GM19099 (cell line): ENCODE measurements around the gene DZANK1.

Experiments
- POLR2A ChIP-seq: IDR thresholded peaks from 3 replicates; pipeline ENCODE4 v1.6.1; 2011; ENCODE audit warnings: low read depth; ENCODE audit not compliant: insufficient read length; ENCODE audit errors: extremely low read depth

The DZANK1 gene

GRCh38 chr20:18466894-18467730 is at the start of gene DZANK1, which contains the start of gene POLR3F:
Gene DZANK1, minus strand, starts transcription at chr20:18467030. Its CDS starts 1,672 bp downstream, at chr20:18465358.
Gene POLR3F, plus strand, starts transcription at chr20:18467390. Its CDS starts 117 bp downstream, at chr20:18467507.
- TF ChIP-seq POLR2A = peak; percentile 80

DNA sequence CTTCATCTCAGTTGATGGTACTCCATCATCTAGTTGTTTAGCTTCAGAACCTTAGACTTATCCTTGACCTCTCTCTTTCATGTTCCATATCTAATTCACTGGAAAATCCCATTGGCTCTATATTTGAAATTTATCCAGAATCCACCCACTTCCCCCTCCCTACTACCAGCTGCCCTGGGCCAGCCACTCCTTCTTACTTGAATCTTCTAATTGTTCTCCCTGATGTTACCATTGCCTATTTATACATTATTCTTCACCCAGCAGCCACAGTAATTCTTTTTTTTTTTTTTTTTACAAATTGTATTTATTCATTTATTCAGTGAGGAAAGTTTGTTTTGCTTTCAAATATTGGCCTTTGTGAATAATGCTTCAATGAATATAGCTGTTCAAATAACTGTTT is 49.1 kb upstream of the DZANK1 start:
- no peak for TF ChIP-seq POLR2A

GRCh38 chr20:18514127-18514526 is 47.3 kb upstream of the DZANK1 start:
- TF ChIP-seq POLR2A = no peak

DNA sequence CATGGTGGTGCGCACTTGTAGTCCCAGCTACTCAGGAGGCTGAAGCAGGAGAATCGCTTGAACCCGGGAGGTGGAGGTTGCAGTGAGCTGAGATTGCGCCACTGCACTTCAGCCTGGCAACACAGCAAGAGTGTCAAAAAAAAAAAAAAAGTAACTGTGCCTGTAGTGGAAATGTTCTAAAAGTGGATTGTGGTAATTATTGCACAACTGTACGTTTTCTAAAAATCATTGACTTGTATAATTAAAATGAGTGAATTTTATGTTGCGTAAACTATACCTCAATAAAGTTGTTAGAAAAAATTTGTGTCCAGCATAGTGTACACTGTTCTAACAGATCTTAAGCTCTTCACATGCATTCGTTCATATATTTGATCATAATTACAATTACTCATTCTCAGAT is 46.4 kb upstream of the DZANK1 start:
- TF ChIP-seq POLR2A = no peak

GRCh38 chr20:18511571-18511970 is 44.7 kb upstream of the DZANK1 start:
- no peak for TF ChIP-seq POLR2A

DNA sequence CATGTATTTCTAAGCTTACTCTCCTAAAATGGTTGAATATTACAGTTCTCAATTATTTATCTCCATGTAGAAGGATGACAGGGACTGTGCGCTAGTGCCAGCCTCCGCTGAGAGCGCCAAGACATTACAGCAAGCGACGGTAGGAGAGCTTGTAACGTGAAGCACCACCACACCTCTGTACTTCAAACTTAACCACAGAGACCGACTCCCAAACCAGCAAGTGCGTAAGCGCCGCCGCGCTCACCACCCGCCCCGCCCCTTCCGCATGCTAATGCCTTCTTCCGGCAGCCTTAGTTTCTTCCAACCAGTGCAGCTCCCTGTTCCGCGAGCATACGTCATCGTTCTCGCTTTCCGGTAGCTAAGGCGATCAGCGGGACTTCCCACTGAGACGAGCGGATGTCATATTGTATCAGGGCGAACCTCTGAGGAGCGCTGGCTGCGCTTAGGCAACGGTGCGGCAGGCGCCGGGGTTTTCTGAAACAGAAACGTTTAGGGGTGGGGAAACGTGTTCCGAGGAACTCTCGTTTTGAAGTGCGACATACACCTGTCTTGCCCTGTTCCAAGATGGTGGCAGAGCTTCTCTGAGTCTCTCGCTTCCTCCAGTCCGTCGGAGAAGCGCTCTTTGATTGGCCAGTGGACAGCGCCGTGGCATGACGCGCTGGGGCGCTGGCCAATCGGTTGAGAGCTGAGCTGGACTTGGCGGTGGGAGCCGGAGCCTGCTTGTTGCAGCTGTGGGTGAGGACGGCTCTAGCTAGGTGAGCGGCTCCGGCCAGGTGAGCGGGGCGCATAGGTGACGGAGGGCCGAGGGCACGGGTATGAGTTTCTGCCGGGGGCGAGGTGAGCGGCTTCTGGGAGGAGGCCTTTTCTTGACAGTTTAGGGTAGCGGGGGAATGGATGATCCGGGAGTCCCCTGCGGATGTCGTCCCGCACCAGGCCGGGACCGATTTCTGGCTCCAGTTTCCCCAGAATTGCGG is 40.7 kb upstream of the DZANK1 start, which contains the start of gene SEC23B:
Gene SEC23B, plus strand, starts transcription at position 723 of the 974 bp plus-strand sequence. CDS start 2,896 bp downstream, outside the sequence.
- TF ChIP-seq POLR2A = peak; percentile 83

DNA sequence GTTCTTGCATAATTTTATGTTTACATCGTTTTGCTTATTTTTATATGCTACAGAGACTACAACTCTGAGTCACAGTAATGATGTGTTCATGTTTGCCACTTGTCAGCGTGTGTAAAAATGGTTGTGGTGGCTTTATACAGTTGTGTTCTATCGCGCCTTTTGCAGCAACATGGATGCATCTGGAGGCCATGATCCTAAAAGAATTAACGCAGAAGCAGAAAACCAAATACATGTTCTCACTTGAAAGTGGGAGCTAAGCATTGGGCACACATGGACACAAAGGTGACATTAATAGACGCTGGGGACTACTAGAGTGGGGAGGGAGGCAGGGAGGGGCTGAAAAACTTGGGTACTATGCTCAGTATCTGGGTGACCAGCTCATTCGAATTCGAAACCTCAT is 39.9 kb upstream of the DZANK1 start:
- no peak for TF ChIP-seq POLR2A

GRCh38 chr20:18504479-18505060 is 37.7 kb upstream of the DZANK1 start:
- no peak for TF ChIP-seq POLR2A

GRCh38 chr20:18497603-18498002 is 30.8 kb upstream of the DZANK1 start:
- no peak for TF ChIP-seq POLR2A

DNA sequence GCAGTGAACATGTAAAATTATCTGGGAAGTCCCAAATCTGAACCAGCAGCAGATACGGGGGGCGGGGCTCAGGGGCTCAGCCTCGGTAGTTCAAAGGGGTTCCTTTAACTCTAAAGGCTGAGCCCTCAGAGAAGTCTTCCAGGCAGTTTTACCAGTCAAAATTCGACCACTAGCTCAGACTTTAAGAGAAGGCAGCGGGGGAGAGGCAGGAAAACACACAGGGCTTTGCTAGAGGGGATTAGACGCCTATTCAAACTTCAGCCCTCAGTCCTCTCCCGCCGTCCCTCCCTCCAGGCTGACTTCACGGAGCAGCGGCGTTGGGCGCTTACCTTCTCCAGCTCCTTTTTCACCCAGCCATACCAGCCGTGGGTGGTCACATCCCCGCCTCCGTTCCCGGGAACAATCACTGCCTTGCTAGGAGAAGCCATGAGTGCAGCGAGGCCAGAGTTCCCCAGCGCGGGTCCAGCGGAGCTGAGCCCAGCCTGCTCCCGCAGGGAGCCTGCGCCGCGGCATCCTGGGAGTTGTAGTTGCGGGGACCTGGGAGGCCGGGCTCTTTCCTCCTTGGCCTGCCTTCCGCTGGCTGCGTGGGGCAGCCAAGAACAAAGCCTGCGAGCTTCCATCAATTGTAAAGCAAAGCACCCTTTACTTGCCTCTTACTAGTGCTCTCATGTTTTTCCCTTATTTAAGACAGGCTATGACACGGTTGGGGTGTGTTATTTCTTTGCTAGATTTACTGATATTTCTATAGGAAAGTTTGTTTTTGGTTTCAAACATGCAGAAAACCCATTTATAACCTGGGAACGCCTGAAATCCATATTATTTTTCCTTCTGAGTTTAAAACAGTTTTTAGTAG is 30.1 kb upstream of the DZANK1 start, which contains the start of gene RBBP9:
Gene RBBP9, minus strand, starts transcription at position 486 of the 853 bp plus-strand sequence. Its CDS starts 58 bp downstream, at position 428.
- peak; percentile 56 for TF ChIP-seq POLR2A

DNA sequence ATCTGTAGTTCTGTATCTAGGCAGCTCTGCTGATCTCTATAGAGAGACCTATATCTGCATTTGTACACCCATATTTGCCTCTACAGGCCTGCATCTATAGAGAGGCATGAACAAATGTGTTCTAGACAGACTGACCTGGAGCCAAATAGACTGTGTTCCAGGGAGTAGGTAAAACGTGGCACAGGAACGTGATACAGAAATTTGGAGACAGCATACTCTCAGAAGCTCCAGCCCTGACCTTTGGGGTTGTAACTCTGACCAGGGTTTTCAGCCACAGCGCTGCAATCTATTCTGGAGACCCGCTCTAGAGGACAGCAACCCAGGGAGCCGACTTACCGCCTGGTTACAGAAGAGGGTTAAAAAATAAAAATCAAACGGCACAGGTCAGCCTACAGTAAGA is 29.2 kb upstream of the DZANK1 start:
- TF ChIP-seq POLR2A = no peak

DNA sequence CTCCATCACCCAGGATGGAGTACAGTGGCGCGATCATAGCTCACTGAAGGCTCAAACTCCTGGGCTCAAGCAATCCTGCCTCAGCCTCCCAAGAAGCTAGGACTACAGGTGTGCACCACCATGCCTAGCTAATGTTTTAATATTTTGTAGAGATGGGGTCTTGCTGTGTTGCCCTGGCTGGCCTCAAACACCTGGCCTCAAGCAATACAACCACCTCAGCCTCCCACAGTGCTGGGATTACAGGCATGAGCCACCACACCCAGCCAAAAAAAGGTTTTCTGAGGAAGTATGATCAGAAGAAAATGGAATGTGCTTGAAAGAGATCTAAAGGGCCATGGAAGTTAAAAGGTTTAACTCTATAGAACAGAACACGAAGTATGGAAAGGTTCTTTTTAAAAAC is 21.5 kb upstream of the DZANK1 start:
- TF ChIP-seq POLR2A = no peak

GRCh38 chr20:18481596-18481995 is 14.8 kb upstream of the DZANK1 start:
- TF ChIP-seq POLR2A = no peak

DNA sequence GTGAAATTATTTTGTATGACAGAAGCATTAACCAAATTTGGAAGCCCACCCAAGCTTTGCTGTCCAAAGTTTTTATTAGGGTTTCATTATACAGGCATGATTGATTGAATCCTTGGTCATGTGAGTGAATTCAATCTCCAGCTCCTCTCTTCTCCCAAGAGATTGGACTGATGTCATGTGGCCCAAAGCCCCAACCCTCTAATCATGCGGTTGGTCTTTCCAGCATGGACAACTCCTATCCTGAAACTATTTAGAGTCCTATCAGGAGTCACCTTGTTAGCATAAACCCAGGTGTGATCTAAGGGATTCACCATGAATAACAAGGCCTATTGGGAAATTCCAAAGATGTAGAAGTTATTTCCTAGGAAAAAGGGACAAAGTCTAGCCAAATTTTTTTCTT is 11.0 kb upstream of the DZANK1 start:
- TF ChIP-seq POLR2A = no peak
